GM18873 (cell line): ENCODE data around the gene GATA6.

Experiments
- ATAC-seq: cut with Tn5 transposase; IDR thresholded peaks from one replicate; pipeline ENCODE4 v1.9.1; 2021; ENCODE audit warnings: mild to moderate bottlenecking, moderate library complexity, moderate number of reproducible peaks; ENCODE audit not compliant: unreplicated experiment, low FRiP score

The GATA6 gene

DNA sequence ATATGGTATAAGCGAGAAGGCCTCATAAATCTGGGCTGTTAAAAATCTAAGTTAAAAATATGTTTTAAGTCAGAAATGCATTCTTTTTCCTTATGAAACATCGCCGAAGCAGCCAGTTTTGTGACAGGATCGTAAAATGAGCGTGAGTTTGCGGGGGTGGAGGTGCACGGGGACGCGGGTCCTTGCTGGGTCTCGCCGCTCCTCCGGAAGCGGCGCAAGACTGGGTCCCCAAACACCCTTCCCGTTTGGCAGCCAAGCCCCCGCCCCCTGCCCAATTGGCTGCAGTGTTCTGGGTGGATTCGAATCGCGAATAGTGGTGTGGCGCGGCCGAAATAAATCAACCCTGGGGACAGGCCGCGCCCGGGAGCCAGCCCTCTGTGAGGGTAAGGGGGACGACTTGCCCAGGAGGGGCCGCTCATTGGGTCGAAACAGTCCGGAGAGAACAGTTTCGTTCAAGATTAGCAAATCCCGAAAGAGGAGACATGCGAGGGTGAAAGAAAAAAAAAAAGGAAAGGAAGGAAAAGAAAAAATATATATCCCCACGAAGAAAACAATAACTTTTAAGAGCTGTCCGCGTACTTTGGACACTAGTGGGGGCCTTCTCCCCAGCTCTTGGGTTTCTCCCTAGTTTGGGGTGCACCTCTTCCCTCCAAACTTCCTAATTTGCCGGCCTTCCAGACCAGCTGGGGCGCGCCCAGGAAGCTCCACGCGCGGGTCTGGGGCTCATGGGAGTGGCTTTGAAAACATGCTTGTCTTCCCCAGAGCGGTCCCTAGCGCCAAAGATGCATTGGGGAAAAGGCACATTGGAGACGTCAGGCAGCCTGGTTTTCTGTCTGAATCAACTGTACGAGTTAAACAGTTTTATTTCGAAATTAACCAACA, 3.1 kb upstream of the GATA6 start:
- no peak for ATAC-seq

DNA sequence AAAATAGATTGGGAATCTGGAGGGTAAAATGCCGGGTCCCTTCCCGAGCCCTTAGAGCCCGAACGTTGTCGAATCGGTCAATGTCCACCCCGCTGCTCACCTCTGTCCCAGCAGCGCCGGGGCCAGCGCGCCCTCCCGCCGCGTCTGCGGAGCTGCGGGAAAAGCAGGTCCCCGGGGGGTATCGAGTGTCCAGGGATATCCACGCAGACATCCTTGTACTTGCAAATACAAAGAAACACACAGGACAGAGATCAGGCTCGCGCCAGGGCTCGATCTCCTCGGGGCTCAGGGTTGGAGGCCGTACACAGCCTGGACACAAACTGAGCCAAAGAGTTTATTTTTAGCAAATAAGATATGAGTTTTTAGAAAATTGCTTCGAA, 2.3 kb upstream of the GATA6 start:
- no peak for ATAC-seq

DNA sequence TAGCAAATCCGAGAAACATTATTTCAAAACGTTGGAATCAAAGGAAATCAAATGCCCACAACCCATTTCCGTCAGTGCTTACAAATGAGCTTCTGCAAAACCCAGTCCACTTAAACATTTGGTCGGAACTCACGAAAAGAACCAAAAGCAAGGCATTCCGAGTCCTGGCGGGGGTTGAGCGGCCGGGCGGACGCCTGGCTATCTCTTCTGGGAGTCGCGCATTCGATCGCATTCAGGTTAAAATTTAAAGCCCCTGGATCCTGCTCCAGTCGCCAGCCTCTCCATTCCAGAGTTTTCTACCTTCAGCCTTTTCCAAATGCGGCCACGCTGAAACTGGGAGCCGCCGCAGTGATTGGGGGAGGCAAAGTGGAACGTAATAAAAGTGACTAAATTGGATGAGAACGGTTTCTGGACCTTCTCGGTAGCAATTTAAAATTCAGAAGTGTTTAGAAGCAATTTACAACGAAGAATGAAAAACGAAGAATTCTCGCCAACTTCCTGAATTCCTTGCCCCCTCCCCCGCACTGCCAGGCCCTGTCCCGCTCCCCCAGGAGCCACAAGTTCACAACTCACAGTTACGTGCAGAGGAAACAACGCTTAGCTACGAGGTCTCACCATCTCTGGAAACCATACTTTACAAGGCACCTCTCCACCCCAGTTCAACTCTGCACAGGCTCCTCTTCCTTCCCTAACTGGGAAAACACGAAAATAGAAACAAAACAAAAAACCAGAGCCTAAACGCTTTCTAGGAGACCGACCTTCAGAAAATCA, 1.7 kb upstream of the GATA6 start:
- no peak for ATAC-seq

DNA sequence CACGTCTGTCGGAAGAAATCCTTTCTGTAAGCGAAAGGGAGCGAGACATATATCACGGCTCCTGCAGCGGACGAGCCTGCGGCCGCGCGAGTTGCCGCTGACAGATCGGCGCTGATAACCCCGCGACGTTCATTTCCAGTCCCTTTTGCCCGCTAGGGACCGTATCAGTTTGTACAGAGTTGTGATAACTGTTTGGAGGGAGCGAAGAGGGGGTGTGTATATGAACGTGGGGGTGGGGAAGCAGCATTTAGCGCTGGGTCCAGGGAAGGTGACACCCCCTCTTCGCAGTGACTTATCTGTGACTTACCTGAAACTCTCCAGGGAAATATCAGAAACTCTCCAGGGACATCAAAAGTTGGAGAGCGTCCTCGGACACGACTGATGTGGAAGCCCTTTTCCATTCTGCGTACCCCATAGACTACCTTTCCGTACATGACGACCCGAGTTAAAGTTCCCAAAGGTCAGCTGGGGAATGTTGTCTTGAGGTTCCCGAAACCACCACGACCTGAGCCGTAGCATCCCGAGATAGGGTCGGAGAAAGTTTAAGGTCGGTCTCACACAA, 948 bp upstream of the GATA6 start:
- no peak for ATAC-seq

DNA sequence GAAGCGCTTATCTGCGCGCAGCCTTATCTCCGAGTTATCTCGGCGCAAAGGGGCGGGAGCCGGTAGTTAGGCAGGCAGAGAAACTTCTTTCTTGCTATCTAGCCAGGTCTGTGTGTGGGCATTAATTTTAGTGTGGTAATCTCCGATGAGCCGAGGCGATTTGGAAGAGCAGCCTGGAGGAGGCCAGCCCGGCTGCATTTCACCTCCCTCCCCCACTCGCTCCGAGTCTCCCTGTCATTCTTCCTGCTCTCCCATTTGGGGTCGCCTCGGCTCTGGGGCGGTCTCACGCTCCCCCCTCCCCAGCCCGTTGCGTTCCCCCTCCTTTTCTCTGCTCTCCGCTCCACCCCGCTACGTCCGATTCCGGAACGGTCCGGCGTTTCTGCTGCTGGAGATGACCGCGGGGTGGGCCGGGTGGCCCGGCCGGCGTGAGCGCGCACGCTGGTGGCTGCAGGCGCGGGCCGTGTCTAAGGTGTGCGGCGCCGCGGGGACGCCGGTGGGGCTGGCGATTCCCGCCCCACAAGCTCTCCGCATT, 566 bp downstream of the GATA6 start:
- ATAC-seq: no peak

DNA sequence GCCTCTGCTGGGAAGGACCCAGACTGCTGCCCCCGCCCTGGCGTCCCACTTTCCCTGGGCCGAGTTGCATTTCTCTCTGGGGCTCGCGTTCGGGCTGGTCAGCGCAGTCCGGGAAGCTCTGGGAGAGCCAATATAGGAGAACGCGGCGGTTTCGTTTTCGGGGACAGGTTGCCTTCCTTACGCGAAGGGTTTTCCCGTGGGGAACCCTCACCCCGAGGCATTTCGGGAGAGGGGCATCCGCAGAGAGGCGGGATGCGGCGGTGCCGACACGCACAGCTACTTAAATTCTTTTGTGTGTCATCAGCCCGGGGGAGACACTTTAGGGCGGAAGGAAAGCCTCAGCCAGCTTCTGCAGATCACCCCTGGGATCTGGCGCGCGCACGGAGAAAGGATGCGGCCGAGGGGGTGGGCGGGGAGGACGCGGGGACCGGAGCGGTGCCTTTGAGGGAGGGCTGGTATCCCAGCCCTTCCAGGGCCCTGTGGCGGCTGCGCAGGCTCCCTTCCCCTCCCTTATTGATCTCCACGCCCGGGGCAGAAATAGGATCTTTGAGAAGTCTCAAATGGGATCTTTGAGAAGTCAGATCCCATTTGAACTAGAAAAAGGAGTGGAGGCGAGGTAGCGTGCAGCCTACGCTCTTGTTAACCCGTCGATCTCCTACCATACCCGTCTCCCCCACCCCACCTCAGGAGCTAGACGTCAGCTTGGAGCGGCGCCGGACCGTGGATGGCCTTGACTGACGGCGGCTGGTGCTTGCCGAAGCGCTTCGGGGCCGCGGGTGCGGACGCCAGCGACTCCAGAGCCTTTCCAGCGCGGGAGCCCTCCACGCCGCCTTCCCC, 1.2 kb downstream of the GATA6 start:
- no peak for ATAC-seq

DNA sequence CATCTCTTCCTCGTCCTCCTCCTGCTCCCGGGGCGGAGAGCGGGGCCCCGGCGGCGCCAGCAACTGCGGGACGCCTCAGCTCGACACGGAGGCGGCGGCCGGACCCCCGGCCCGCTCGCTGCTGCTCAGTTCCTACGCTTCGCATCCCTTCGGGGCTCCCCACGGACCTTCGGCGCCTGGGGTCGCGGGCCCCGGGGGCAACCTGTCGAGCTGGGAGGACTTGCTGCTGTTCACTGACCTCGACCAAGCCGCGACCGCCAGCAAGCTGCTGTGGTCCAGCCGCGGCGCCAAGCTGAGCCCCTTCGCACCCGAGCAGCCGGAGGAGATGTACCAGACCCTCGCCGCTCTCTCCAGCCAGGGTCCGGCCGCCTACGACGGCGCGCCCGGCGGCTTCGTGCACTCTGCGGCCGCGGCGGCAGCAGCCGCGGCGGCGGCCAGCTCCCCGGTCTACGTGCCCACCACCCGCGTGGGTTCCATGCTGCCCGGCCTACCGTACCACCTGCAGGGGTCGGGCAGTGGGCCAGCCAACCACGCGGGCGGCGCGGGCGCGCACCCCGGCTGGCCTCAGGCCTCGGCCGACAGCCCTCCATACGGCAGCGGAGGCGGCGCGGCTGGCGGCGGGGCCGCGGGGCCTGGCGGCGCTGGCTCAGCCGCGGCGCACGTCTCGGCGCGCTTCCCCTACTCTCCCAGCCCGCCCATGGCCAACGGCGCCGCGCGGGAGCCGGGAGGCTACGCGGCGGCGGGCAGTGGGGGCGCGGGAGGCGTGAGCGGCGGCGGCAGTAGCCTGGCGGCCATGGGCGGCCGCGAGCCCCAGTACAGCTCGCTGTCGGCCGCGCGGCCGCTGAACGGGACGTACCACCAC, 2.1 kb downstream of the GATA6 start:
- no peak for ATAC-seq

DNA sequence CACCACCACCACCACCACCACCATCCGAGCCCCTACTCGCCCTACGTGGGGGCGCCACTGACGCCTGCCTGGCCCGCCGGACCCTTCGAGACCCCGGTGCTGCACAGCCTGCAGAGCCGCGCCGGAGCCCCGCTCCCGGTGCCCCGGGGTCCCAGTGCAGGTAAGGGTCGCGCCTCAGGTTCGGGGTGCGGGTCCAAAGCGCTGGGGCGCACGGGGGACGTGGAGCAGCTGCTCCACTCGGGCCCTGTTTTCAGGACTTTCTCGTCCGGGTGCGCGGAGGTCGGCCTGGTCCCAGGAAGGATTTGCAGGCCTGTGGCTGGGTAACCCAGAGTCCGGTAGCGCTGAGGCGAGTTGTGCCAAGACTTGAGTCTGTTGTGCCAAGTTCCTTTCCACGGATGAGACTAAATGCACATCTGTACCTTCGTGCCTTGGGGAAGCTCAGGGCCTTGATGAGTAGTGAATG, 2.8 kb downstream of the GATA6 start:
- no peak for ATAC-seq

DNA sequence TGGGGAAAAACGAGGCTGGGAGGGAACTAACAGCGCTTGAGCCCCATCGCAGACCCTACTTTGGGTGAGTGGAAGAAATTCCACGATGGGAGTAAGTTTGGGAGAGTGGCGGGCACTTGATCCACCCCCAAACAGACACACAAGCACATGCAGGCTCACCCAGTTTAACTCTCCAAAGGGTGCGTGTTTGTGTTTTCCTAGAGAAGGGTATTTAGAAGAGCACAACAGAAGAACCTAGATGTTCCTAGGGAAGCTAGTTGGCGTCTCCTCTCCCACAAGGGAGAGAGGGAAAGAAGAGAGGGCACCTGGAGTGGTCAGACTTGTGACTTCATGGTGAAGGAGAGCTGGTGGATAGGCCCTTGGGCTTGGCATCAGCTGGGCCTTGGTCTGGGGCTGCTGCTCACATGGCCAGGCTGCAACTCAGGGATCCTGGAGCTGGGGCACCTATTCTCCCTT, 3.2 kb downstream of the GATA6 start:
- ATAC-seq: no peak

DNA sequence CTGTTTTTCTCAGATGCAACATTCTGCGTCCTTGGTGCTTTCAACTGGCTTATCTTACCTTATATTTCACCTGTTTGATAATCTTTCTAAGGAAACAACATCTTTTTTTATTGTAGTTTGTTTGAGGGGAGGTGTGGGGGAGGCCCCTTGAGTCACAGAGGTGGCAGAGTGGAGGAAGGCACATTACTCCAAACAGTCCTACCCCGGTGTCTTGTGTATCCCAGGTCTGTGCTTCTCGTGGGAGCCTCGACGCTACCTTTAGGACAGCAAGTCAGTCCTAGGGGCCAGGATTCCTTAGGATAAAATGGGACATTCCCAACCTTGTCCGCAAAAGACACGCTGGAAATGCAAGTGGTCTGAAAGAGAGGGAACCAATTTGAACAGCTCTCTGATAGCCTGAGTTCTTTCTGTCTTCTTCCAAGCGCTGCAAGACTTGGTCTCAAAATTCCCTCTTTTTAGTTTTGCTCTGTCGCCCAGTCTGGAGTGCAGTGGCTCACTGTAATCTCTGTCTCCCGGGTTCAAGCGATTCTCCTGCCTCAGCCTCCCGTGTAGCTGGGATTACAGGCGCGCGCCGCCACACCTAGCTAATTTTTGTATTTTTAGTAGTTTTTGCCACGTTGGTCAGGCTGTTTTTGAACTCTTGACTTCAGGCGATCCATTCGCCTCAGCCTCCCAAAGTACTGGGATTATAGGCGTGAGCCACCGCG, 4.0 kb downstream of the GATA6 start:
- no peak for ATAC-seq

DNA sequence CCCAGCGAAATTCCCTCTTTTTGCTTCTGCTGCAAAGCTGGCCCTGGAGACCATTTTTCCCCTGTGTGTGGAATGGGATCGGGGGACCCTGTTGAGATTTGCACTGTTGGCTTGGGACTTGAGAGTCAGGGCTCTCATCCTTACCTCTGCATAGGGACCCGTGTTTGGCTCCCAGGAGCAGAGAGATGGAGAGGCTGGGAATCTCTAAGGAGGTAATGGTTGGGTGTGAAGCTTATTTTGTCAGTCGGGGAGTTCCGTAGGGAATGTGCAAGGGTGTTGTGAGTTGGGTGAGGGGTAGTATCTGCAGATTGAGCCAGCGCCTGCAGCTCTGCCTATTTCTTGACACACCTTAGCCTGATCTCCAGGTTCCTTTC, 4.5 kb downstream of the GATA6 start:
- no peak for ATAC-seq

DNA sequence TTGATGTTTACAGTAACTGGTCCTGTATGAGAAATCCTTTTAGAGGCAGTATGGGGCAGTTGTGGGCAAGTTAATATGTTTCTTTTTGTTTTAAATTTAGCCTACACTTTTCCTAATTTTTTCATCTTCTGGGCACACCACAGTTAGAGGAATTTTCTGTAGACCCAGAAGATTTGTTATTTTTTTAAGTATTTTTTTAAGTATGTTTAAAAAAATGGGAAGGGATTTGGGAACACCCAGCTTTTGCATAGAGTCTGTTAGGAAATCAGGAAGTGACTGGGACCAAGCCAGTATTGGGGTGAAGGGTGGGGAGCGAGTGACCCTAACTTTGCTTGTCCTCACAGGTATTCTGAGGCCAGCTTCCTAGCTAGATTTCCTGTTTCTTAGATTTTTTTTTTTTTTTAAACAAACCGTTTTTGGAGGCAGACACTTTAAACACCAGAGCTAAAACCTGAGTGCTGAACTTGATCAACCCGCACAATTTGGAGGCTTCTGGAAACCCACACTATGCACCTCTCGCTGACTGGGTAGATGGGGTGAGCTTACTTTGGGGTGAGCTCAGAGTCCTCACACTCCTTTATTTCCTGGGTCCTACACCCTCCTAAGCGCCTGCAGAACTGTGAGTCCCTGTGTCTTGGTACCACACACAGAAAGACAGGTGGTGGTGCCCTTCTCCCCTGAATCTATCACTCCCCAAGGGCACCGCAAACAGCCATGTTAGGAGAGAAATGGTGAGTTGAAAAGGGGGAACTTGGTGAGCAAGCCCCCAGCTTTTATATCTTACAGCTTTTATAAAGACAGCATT, 5.2 kb downstream of the GATA6 start:
- no peak for ATAC-seq

DNA sequence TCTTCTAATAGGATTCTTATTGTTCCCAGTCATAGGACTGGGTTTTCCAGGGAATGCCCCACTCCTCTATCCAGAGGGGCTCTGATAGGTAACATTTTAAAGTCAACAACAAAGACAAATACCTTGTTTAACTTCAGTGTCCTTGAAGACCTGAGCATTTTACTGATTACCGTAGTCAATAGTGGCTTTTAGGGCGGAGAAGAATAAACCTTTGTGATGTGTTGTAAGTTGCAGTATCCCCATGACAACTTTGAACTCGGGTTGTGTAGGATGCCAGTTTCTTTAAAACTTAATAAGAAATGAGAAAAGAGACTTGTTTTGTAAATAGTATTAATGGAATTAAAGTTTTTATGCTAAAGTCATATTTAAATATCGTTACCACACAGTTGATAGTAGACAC, 6.0 kb downstream of the GATA6 start:
- no peak for ATAC-seq

DNA sequence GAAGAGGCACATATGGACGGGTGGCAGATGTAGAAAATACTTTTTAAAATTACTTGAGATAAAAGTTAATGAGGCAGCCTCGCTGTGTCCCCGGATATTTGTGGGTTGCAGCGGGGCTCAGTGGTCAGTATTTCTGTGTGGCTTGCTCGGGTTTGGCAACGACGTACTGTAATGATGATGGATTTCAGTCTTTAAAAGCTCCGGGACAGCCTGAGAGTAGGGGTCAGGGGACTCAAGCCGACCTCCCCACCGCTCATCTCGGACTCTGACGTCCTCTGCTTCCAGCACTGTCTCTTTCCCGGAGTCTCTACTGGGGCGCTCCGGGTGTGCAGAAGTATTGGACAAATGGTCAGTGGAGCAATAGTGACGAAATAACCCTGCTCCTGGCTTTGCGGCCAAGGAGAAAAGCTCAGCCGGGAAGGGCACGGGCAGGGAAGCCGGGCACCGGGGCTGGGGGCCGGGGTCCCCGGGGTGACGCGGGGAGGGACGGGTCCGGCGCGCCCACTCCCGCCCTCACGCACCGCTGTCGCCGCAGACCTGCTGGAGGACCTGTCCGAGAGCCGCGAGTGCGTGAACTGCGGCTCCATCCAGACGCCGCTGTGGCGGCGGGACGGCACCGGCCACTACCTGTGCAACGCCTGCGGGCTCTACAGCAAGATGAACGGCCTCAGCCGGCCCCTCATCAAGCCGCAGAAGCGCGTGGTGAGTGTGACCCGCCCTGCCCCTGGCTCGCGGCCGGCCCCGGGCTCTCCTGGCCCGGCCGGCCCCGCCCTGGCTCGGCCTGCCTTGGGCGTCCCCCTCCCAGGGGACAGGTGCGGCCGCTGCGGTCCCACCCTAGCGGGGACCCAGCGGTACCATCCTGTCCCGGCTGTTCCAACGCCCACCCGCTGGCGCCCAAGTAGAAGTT, 7.3 kb downstream of the GATA6 start:
- no peak for ATAC-seq

DNA sequence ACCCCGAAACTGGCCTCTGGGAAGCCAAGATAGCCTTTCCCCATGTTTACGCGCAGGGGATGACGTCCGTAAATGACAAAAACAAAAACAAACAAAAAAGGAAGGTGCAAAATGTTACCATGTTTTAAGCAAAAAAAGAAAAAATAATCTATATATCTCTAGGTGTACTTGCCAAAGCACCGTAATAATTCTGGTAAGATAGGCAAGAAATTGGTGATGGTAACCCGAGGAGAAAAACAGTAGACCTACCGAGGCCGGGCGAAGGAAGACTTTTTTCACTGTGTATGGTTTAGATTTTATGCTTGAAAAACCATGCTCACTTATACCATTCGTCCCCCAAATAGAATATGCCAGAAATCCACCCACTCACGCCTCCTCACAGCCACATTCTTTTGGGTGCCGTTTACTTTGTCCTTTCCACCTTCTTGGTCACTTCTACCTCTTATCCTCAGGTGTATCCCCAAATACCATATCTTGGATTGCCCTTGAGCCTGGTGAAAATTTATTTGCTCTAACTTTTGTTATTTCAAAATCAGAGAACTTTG, 8.0 kb downstream of the GATA6 start:
- no peak for ATAC-seq

DNA sequence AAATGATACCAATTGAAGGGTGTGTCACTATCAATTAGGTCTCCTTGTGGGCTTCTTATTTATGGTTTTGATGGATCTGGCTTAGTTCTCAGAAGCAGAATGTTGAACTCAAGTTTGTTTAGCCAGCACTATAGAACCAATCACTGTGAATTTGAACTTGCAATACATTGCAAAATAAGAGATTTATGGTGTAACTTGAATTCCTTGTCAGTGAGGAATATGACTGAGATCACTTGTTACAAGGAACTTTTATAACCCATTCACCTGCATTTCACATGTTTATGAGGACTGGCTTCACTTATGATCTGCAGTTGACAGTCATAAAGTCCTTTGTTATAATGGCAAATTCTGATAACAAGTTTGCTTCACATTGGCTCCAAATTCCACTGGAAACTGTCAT, 9.8 kb downstream of the GATA6 start:
- ATAC-seq: no peak

DNA sequence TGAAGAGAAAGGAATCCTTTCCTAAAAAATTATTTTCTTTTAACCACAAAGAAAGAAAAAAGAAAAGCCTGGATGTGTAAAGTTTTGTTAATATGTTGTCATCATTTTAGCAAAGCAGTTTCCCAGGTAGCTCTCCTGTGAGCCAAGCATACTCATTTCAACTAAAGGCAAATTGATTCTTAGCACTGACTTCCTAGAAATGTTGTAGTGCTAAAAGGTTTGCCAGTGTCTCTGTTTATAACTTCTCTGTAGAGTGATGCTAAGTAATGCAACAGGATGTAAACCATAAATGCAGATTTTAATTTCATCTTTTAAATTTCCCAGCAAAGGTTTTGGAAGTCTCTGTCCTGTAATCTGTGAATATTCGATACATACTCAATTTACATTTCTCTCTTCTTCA, 10.2 kb downstream of the GATA6 start:
- no peak for ATAC-seq
